HL-60 (cell line): Measurements from ENCODE around the gene NGFR.

Experiments used
- POLR2AphosphoS5 ChIP-seq: IDR thresholded peaks from 2 replicates; pipeline ENCODE4 v1.6.1; 2012; ENCODE audit warnings: low read depth
- TF ChIP-seq, protein P1 (sequence below): IDR thresholded peaks from one replicate; pipeline ENCODE4 v1.5.1; 2011; ENCODE audit warnings: low read length, control low read depth, inconsistent platforms; ENCODE audit not compliant: insufficient read depth
- TF ChIP-seq, protein P2 (sequence below): IDR thresholded peaks from 2 replicates; pipeline ENCODE4 v1.6.1; 2012; ENCODE audit warnings: low read depth; ENCODE audit not compliant: insufficient replicate concordance

DNA sequence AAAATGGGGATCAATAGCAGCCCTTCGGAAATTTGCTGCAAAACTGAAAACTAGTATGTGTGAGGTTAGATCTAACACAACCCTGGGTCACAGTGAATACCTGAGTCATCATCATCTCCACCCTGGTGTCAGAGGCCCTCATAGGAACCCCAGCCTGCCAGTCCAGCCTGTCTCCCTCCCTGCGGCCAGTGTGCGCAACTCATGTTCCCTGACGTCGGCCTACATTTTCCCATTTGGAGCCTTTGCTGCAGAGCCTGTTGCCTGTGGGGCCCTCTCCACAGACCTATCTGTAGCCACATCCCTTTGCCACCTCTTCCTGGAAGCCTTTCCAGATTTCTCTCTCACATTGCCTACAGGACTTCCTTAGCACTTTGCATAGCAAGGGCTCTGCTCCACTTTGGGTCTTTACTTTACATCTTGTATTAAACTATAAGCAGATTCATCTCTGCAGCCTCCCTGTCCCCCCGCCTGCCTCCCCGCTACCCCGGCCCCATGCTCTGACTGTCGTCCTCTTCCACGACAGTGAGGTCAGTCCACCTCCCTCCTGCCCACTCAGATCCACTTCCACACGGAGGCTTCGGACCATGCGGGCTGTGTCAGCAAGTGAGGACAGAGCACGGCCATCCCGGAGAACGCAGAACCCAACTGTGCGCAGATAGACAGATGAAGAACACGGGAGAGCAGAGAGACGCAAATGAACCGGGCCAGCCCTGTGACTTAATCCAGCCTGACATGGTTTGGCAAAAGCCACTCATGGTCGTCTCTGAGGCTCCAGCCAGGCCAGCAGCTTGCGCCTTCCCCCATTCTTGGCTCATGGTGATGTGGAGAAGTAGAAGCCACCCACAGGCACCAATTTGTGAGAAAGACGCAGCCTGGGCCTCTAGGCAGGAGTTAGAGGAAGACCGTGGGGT, 31.0 kb downstream of the NGFR start:
- TF ChIP-seq, protein P1, sequence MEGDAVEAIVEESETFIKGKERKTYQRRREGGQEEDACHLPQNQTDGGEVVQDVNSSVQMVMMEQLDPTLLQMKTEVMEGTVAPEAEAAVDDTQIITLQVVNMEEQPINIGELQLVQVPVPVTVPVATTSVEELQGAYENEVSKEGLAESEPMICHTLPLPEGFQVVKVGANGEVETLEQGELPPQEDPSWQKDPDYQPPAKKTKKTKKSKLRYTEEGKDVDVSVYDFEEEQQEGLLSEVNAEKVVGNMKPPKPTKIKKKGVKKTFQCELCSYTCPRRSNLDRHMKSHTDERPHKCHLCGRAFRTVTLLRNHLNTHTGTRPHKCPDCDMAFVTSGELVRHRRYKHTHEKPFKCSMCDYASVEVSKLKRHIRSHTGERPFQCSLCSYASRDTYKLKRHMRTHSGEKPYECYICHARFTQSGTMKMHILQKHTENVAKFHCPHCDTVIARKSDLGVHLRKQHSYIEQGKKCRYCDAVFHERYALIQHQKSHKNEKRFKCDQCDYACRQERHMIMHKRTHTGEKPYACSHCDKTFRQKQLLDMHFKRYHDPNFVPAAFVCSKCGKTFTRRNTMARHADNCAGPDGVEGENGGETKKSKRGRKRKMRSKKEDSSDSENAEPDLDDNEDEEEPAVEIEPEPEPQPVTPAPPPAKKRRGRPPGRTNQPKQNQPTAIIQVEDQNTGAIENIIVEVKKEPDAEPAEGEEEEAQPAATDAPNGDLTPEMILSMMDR: no peak
- TF ChIP-seq POLR2AphosphoS5: no peak
- TF ChIP-seq, protein P2, sequence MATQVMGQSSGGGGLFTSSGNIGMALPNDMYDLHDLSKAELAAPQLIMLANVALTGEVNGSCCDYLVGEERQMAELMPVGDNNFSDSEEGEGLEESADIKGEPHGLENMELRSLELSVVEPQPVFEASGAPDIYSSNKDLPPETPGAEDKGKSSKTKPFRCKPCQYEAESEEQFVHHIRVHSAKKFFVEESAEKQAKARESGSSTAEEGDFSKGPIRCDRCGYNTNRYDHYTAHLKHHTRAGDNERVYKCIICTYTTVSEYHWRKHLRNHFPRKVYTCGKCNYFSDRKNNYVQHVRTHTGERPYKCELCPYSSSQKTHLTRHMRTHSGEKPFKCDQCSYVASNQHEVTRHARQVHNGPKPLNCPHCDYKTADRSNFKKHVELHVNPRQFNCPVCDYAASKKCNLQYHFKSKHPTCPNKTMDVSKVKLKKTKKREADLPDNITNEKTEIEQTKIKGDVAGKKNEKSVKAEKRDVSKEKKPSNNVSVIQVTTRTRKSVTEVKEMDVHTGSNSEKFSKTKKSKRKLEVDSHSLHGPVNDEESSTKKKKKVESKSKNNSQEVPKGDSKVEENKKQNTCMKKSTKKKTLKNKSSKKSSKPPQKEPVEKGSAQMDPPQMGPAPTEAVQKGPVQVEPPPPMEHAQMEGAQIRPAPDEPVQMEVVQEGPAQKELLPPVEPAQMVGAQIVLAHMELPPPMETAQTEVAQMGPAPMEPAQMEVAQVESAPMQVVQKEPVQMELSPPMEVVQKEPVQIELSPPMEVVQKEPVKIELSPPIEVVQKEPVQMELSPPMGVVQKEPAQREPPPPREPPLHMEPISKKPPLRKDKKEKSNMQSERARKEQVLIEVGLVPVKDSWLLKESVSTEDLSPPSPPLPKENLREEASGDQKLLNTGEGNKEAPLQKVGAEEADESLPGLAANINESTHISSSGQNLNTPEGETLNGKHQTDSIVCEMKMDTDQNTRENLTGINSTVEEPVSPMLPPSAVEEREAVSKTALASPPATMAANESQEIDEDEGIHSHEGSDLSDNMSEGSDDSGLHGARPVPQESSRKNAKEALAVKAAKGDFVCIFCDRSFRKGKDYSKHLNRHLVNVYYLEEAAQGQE: no peak
